ENCODE measurements around the gene USP34. TPM values are rescaled to one million over a fixed set of nuclear protein-coding genes. Genes with fewer than 3 reads are reported as not detected.

Gene USP34
- total and polyA plus RNA-seq, 2 experiments from 2014 or later: 36.8 to 125 TPM

DNA sequence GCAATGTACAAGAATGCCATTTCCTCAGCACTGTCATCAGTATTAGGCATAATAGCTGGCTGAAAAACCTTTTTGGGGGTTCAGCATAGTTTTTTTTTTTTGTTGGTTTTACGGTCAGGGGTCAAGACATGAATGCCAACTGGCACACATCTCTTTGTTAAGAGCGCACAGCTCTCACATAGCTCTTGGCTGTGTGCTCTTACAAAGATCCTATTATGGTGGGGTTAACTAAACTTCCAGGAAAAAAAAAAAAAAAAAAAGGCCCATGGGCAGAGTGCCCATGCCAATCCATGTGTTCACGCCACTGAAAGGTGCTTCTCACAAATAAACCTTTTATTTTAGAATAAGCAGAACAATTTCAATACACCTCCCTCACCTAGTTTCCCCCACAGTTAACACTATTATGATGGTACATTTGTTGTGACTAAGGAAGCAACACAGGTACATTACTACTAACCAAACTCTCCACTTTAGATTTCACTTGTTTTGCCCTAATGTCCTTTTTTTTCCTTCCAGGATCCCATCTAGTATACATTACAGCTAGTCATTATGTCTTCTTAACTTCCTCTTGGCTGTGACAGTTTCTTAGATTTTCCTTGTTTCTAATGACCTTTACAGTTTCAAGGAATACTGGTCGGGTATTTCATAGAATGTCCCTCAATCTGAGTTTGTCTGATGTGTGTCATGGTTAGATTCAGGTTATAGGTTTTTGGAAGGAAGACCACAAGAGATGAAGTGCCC, 252.6 kb downstream of the USP34 start:
- TF ChIP-seq EZH2 (IDR thresholded peaks at IDR 0.05; ENCODE audit: borderline replicate concordance): no peak
- TF ChIP-seq EZH2phosphoT487 (IDR thresholded peaks at IDR 0.05; ENCODE audit: low read depth, severe bottlenecking, unreplicated experiment): no peak
- TF ChIP-seq, protein P1, sequence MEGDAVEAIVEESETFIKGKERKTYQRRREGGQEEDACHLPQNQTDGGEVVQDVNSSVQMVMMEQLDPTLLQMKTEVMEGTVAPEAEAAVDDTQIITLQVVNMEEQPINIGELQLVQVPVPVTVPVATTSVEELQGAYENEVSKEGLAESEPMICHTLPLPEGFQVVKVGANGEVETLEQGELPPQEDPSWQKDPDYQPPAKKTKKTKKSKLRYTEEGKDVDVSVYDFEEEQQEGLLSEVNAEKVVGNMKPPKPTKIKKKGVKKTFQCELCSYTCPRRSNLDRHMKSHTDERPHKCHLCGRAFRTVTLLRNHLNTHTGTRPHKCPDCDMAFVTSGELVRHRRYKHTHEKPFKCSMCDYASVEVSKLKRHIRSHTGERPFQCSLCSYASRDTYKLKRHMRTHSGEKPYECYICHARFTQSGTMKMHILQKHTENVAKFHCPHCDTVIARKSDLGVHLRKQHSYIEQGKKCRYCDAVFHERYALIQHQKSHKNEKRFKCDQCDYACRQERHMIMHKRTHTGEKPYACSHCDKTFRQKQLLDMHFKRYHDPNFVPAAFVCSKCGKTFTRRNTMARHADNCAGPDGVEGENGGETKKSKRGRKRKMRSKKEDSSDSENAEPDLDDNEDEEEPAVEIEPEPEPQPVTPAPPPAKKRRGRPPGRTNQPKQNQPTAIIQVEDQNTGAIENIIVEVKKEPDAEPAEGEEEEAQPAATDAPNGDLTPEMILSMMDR (IDR thresholded peaks at IDR 0.05; ENCODE audit: poor library complexity): no peak
- H3K4me3 ChIP-seq: no peak overlapping the region
- H3K4me2 ChIP-seq: no peak overlapping the region
- no peaks in the 10 kb centered on the region for H3K4me1 ChIP-seq (ENCODE audit: insufficient read depth)
- no peaks in the 10 kb centered on the region for H3K36me3 ChIP-seq (replicated peaks; ENCODE audit: insufficient read depth, low read depth)
- no peaks in the 10 kb centered on the region for H3K9me2 ChIP-seq (replicated peaks; ENCODE audit: insufficient read depth)
- no peak for DNase-seq (ENCODE audit: low spot score)
- no peaks in the 10 kb centered on the region for H4K20me1 ChIP-seq (ENCODE audit: insufficient read depth, poor library complexity, severe bottlenecking)
- no peaks in the 10 kb centered on the region for H3K79me2 ChIP-seq
- H3K9me3 ChIP-seq (ENCODE audit: low read depth): no peaks in the 10 kb centered on the region
- no peaks in the 10 kb centered on the region for H3K27me3 ChIP-seq
- H3K27ac ChIP-seq: peak overlapping the region; percentile 54
- no peak overlapping the region for H2AFZ ChIP-seq
- over 99% methylated on average over 4 of the region's 4 CpGs for WGBS (ENCODE audit: low lambda C conversion rate, missing lambda C conversion rate)

DNA sequence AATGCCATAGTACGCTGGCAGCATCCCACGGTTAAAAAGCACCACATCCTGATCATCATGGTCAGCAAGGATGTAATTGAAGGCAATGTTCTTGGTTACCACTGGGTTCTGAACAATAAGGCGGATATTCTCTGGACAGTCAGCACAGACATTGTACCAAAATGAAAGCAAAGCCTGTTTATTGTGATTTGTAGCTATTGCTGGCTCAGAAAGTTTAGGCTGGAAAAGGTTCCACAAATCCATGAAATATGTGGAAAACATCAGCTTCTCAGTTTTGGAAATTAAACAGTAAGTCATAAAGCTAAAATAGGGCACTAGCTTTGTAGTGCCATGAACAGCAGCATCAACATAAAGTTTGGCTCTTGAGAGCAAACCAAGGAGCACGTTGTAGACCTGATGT, 256.7 kb downstream of the USP34 start:
- Histone ChIP-seq H3K36me3 (replicated peaks; ENCODE audit: insufficient read depth, low read depth) (no peaks in the 10 kb centered on the region), H3K4me1 (ENCODE audit: insufficient read depth) (no peaks in the 10 kb centered on the region), H3K4me3 (no peak overlapping the region), H3K4me2 (no peak overlapping the region), H3K9me2 (replicated peaks; ENCODE audit: insufficient read depth) (no peaks in the 10 kb centered on the region), H2AFZ (no peak overlapping the region), H3K27ac (no peak overlapping the region), H3K27me3 (no peaks in the 10 kb centered on the region), H4K20me1 (ENCODE audit: insufficient read depth, poor library complexity, severe bottlenecking) (no peaks in the 10 kb centered on the region), H3K79me2 (no peaks in the 10 kb centered on the region), H3K9me3 (ENCODE audit: low read depth) (no peaks in the 10 kb centered on the region)
- WGBS (ENCODE audit: low lambda C conversion rate, missing lambda C conversion rate): 98% methylated on average over 4 of the region's 4 CpGs
- TF ChIP-seq EZH2phosphoT487 (IDR thresholded peaks at IDR 0.05; ENCODE audit: low read depth, severe bottlenecking, unreplicated experiment): no peak
- TF ChIP-seq EZH2 (IDR thresholded peaks at IDR 0.05; ENCODE audit: borderline replicate concordance): no peak
- TF ChIP-seq, protein P1 (IDR thresholded peaks at IDR 0.05; ENCODE audit: poor library complexity): no peak
- no peak for DNase-seq (ENCODE audit: low spot score)

DNA sequence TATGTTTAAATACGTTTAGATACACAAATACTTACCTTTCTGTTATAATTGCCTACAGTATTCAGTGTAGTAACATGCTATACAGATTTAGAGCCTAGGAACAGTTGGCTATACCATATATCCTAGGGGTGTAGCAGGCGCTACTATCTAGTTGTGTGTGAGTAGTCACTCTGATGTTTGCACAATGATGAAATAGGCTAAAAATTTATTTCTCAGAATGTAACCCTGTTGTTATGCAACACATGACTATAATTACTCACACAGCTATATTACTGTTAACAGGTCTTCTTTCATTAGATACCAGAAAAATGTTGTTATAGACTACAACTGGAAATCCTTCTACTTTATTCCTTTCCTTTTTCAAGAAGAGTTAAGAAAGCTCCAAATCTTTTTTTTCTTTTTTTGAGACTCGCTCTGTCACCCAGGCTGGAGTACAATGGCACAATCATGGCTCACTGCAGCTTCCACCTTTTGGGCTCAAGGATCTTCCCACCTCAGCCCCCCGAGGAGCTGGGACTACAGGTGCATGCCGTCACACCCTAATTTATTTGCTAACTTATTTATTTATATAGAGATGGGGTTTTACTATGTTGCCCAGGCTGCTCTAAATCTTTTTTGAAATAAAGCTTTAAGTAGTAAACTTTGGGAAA, 260.4 kb downstream of the USP34 start:
- no peaks in the 10 kb centered on the region for H4K20me1 ChIP-seq (ENCODE audit: insufficient read depth, poor library complexity, severe bottlenecking)
- no peaks in the 10 kb centered on the region for H3K36me3 ChIP-seq (replicated peaks; ENCODE audit: insufficient read depth, low read depth)
- TF ChIP-seq EZH2phosphoT487 (IDR thresholded peaks at IDR 0.05; ENCODE audit: low read depth, severe bottlenecking, unreplicated experiment): no peak
- TF ChIP-seq, protein P1 (IDR thresholded peaks at IDR 0.05; ENCODE audit: poor library complexity): no peak
- TF ChIP-seq EZH2 (IDR thresholded peaks at IDR 0.05; ENCODE audit: borderline replicate concordance): no peak
- H2AFZ ChIP-seq: no peak overlapping the region
- H3K27ac ChIP-seq: peak overlapping the region; percentile 41
- no peaks in the 10 kb centered on the region for H3K9me2 ChIP-seq (replicated peaks; ENCODE audit: insufficient read depth)
- no peak overlapping the region for H3K4me2 ChIP-seq
- H3K4me1 ChIP-seq (ENCODE audit: insufficient read depth): no peaks in the 10 kb centered on the region
- H3K4me3 ChIP-seq: no peak overlapping the region
- no peaks in the 10 kb centered on the region for H3K27me3 ChIP-seq
- peak; percentile 32 for DNase-seq (ENCODE audit: low spot score)
- H3K9me3 ChIP-seq (ENCODE audit: low read depth): no peaks in the 10 kb centered on the region
- WGBS (ENCODE audit: low lambda C conversion rate, missing lambda C conversion rate): 92% methylated on average over 5 of the region's 5 CpGs
- H3K79me2 ChIP-seq: no peaks in the 10 kb centered on the region

All from hepatocyte (in vitro differentiated cells).